HG03064 (cell line): ENCODE results near the gene OGDH.

Source experiments
- ATAC-seq: cut with Tn5 transposase; IDR thresholded peaks from one replicate; pipeline ENCODE4 v1.9.1; 2021; ENCODE audit warnings: low read depth; ENCODE audit not compliant: unreplicated experiment

The OGDH gene

DNA sequence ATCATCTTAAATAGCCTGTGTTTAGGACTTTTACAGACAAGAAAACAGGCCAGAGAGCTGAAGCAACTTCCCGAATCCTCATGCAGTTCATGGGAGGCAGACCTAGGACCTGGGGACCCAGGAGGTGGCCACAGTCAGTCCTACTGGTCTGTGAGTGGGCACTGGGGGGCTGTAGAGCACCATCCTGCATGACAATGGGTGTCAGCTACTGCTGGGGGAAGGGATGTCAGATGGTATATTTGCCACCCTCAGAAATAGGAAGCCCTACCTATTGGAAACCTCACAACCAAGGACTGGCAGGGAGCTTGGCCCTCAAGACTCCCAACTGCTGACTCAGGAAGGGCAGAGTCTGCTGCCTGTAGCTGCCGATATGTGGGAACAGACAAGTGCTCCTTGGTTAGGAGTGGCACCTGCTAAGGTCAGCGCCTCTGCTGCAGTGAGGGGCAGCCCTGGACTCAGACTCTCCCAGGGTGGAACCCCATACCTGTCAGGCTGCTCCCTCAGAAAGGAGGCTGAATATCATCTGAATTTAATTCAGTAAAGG is 29.7 kb downstream of the OGDH start:
- no peak for ATAC-seq

DNA sequence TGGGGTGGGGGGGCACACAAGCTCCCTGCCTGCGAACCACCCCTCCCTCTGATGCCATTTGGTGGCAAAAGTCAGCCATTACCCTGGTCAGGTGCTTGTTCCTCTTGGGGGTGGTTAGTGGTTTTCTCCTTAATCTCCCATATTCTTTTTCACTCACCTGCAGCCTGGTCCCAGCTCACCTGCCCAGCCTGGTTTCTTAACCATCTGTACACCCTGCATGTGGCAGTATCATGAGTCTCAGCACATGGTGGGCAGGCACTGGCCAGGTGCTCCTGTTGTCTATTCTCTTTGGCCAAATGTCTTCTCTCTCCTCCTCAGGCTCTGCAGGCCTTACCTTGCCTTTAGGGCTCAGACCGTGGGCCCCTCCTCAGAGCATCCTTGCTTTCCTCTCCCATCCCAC is 30.5 kb downstream of the OGDH start:
- ATAC-seq, result no peak

DNA sequence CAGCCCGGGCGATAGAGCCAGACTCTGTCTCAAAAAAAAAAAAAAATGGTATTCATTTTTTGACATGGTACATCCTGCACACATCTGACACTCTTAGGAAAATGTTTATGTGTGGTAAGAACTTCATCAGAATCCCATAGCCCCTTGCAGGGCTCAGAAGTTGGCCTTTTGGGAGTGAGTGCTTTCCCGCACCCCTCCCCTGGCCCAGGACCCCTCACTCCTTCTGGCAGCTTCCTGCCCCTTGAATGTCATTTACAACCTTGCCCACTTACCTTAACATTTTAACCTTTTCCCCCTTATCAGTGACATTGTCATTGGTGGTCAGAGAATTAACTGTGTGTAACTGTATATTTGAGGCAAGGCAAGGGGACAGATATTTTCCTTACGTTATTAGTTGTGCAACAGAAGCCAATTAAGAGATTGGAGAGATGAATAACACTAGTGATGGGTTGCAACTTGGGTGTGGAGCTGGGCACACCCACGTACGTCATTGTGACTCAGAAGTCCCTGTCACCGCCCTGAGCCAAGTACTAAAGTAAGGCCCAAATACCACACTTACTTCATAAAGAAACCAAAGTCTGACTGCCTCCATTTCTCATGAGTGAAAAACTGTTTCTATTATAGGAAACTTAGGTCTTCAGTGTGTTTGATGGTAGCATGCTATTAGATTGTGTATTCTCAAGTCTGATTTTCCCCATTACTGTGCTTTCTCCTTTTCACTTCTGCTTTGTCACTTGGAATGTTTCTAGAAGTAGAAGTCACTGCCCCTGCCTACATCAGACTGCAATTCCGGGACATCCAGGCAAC is 31.6 kb downstream of the OGDH start:
- peak; percentile 39 for ATAC-seq

DNA sequence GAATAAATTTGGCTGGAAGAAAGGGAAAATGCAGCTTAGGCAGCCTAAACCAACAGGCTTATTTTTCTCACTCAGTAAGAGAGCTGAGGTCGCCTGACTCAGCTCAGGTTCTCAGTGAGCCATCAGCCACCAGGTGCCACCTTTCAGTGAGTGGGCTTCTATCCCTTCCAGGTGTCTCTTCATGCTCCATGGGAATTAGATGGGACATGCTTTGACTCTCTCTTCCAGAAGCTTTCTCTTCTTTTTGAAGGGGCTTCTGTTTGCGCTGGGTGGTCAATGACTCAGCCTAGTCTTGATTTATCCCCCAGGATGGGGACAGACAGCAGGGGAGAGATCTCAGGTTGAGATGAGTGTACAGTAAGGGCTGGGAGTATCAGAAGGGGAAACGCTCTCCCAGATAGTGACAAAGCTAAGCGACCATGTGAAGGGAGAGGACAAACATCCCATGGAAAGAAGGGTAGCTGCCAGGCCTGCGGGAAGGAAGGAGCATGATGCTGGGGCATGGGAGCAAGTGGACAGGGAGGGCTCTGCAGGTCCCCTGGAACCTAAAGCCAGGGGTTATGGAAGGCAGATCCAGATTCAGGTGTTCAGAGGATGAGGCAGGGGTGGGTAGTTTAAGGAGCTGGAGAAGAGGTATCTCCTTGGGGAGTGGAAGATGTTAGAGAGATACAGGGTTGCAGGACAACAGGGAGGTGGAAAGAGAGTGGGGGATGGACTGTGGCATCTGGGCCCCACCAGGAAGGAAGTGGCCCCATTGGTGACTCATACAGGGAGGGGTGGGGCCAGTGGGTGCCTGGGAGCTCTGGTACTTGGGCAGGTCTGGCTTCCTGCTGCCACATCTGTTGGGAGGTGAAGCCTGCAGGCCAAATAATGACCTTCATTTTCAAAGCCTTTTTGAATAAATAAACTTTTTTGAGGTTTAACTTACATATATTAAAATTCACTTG is 32.5 kb downstream of the OGDH start:
- ATAC-seq, result peak; percentile 73

DNA sequence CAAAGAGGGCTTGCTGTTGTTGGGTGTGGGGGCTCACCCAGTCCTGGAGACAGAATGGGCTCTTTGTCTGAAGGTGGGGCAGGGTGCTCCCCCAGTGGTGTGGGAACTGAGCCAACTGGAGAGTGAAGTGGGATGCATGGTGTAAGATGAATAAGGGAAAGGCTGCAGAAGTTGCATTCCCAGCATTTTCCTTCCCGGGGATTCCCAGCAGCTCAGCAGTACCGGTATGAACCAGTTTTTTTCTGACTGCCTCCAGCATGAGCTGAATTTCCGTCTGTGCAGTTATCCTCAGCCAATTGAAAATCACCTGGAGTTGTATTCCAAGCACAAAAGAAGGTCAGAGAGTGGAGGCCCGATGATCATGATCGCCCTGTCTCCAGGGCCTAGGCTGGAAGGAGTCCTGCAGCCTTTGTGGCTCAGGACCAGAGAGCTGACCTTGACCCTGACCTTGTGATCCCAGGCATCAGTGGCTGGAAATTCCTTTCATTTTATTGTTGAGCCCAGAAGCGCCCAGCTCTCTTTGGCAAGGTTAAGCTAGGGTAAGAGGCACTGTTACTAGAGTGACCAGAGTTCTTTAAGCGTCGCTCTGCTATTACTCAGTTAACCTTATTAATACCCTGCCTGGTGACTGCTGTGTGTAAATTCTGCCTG is 33.4 kb downstream of the OGDH start:
- no peak for ATAC-seq

DNA sequence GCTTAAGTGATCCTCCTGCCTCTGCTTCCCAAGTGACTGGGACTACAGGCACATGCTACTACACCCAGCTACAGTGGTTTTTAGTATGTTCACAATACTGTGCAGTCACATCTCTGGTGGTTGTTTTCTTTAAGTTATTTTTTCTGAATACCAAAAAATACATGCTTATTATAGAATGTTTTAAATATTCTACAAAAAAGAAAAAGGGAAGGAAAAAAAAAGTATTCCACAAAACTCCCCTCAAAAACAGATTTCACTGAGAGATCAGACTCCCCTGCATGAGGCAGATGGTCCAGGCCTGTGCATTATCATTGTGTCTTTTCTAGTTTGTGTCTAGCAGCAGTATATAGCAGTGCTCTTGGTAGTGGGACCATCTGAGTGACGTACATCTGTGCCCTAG is 36.8 kb downstream of the OGDH start:
- ATAC-seq, result no peak

DNA sequence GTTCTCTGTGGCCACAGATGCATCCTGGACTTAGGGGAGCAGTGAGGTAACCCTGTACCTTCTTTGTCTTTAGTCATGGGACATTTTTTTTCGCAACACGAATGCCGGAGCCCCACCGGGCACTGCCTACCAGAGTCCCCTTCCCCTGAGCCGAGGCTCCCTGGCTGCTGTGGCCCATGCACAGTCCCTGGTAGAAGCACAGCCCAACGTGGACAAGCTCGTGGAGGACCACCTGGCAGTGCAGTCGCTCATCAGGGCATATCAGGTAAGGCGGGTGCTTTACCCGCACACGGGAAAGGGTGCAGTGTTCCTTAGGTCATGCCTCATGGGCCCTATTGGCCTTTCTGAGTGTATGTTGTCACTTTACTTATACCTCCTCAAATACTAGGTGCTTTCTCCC is 38.8 kb downstream of the OGDH start:
- ATAC-seq, result no peak

DNA sequence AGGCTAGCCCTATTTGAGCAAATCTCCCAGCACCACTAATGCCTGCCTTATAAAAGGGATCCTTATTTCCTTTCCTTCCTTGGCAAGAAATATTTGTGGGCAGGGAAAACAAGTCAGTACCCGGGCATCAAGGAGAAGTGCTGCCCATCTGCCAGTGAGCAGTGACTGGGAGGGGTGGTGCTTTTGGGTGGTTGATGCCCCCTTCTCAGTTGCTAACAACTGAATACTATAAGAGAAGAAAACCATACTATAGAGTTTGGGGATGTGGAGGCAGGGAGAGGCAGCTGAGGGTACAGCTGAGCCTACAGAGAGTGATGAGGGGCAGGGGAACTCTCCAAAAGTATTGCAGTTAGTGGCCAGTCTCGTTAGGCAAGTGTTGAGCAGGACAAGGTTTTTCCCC is 39.3 kb downstream of the OGDH start:
- no peak for ATAC-seq

DNA sequence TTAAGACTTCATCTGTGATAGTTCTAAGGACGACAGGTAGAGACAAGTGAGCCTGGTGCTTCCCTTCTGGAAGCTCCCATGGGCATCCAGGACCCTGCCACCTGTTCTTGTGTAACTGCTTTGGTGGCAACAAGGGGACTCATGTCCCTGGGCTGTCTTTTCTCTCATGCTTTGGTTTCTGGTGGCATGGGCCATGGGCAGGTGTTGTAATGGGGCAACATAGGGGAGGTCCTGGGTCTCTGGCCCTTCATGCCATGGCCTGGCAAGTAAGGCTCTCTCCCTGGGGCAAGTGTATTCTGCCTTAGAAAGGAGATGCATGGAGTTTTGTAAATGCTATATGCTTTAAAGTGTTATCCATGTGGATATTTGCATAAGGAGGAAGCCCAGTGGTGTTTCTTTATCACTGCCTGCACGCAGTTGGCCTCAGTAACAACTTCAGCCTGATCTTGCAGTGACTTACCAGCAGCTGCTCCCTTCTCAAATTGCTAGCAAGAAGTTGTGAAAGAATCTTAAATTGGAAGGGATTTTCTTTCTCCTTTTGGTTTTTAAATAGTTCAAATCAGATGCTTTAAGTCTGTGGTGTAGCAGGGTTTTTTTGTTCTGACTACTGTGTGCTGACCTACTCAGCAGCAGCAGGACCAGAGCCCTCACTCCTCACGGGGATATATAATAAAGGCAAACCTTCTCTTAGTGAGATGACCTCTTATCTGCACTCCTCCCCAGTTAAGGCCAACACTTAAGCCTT is 39.9 kb downstream of the OGDH start:
- ATAC-seq, result no peak

DNA sequence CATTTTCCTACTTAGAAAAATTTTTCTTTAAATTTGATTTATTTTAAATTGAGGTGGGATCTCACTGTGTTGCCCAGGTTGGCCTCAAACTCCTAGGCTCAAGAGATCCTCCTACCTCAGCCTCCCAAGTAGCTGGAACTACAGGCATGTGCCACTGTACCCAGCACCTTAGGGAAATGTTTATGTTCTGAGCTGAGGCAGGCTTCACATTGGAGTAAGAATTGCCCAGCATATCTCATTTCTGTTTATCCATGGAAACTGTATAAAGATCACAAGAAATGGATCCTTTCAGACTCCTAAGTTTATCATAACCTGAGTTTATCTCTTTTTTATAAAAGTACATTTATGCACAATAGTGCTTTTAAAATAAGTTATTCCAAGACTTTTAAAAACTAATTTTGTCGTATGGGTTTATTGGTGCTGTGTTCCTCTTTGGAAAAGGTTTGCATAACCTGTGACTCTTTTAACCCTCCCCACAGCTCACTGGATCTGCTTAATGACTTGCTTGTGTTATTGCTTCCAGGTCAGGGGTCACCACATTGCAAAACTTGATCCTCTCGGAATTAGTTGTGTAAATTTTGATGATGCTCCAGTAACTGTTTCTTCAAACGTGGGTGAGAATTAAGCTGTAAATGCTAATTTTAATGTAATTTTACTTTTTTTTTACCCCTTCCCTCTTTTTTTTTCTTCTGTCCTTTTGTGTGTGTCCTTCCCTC is 40.7 kb downstream of the OGDH start:
- ATAC-seq, result no peak

DNA sequence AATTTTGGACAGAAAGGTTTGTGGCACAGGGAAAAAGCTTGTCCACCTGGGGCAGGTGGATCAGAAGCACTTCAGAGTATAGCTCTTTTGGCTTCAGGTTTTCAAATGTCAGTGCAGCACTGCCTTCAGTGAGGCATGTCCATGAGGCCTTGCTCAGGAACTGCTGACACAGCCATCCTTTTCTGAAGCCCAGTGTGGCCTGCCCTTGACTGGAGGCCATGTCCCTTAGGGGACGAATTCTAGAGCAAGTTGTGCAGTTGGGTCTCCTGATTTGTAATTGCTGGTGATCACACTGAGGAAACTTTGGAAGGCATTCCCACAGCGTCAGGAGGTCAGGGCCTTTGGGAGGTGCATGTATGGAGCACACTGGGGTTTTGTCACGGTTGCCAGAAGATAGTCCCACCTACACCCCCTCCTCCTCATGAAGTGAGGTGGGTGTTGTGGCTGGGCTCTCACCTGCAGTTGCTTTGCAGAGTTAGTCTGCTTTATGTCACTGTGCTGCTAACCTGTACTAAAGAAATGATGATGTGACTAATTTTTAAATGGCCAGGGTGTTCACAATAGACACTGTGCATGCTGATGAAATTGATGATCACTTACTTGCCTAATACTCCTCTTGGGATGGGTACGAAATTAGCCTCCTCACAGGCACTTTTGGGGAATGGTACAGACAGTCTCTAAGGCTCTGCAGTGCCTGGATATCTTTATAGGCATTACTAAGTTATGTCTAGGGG is 41.7 kb downstream of the OGDH start:
- no peak for ATAC-seq

DNA sequence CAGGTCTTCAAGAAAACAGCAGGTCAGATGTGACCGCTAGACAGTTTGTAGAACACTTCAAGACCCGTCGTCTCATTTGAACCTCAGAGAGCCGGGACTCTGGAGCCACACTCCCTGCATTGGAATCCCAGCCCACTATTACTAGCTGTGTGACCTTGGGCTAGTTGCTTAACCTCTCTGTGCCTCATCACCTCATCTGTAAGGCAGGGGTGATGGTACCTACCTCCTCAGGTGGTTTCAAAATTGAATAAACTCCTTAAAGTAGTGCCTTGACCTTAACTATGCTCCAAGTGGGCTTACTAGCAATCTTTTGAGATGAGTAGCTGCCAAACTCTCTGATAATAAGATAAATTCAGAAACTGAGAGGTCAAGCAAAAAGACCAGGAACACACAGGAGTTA is 43.8 kb downstream of the OGDH start:
- ATAC-seq, result no peak

DNA sequence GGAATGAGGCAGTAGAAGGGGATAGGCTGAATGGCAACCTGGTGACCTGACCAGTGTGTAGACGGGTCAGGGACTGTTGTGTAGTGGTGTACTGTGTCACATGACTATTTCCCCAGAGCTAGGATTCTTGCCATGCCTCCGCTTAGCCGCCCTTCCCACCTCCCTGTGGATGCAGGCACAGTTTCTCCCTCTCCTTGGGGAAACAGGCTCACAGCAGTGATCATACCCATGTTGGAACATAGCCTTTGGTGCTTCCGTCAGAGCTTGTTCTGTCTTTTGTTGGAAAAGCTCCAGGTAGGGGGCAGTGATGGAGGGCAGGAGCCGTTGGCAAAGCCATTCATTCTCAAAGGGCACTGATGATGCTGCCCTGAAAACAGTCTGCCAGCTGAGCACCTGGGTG is 44.3 kb downstream of the OGDH start:
- ATAC-seq, result no peak

DNA sequence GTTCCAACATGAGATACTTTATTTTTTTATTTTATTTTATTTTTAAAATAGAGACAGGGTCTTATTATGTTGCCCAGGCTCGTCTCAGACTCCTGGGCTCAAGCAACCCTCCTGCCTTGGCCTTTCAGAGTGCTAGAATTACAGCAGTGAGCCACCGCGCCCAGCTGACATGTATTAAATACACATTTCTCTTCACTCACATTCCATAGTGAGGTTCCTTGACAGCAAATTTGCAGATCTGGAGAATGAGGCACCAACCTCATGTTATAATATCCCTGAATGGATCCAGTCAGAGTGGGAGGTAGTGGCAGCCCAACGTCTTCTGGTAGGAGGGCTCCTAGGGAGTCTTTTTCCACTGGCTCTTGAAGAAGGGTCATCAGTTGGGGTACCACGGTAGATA is 46.1 kb downstream of the OGDH start:
- ATAC-seq, result no peak

DNA sequence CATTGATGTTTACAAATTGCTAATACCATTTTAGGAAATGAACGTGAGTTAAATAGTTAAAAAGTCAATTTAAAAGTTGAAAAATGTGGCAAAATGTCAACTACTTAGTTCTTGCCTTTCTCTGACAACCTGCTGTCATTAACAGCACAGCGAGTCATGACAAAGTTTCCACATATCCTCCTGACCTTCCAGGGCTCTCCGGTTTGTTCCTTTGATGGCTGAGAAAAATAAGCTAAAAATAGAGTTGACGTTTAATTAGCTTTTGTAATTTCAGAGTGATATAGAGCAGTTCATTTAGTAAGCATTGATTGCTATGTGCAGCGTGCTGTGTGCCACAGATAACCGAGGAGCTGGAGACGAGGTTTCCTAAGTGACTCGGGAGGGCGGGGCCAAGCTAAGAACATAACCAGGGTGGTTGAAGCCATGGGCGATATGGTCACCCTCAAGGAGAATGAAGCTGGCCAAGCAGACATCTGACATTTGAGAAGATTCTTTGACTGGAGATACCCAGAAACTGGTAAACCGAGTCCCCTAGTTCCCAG is 47.9 kb downstream of the OGDH start:
- no peak for ATAC-seq

DNA sequence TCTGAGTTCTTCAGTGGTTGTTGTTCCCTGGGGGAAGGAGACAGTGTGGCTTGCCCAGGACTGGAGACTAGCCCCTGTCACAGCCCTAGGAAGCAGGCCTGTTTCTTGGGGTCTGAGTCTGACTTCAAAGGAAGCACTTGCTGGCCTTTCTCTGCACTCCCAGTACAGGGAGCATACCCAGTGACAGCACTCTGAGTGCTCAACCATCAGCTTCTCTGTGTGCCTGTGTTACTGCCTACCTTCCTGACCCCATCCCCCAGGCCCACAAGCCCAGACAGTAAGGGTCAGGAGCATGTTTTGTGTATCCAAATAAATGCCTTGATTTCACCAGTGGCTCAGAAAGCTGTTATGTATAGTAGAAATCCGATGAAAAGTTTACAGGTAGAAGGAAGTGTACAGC is 48.9 kb downstream of the OGDH start:
- no peak for ATAC-seq

DNA sequence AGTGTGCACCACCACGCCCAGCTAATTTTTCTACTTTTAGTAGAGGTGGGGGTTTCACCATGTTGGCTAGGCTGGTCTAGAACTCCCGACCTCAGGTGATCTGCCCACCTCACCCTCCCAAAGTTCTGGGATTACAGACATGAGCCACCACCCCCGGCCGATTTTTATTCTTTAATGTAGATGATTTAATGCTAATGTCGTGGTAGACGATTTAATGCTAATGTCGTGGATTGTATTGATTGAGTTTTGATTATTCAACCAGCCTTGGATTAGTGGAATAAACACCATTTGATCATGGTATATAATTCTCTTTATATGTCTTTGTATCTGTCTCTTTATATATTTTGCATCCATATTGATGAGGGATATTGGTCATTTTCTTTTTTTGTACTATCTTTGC is 52.6 kb downstream of the OGDH start:
- ATAC-seq, result no peak

DNA sequence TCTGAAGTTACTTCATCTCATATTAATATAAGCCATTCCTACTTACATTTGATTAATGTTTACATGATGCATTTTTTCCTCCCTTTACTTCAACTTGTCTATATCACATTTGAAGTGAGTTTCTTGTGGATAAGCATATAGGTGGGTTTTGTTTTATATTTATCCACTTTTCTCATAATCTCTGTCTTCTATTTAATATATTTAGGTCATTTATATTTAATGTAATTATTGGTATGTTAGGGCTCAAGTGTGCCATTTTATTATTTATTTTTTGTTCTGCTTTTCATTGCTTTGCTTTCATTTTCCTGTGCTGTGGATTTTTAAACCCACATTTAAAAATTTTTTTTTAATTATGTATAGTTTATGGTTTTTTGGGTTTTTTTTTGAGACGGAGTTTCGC is 54.8 kb downstream of the OGDH start:
- ATAC-seq, result no peak
